Measurements from ENCODE around the gene KLHL17. TPM values are rescaled to one million over a fixed set of nuclear protein-coding genes. Genes with fewer than 3 reads are reported as not detected.

KLHL17 gene
- total RNA-seq, 1 donor from 2014 or later = 41.5 TPM

GRCh38 chr1:924656-925560 lies 35.5 kb upstream of the KLHL17 start:
- Mint-ChIP-seq H3K4me3 (no peak overlapping the region), H3K9me3 (no peaks in the 10 kb centered on the region), H3K27ac (ENCODE audit: unreplicated experiment) (no peak overlapping the region), H3K4me1 (peaks cover 15% of the 10 kb centered on the region), H3K36me3 (ENCODE audit: low read depth) (no peaks in the 10 kb centered on the region), H3K27me3 (ENCODE audit: low read depth) (peaks cover 83% of the 10 kb centered on the region)
- no peak for DNase-seq (ENCODE audit: low read depth, low spot score)
- TF ChIP-seq CTCF (conservative IDR thresholded peaks at IDR 0.05) = no peak

GRCh38 chr1:925561-926421 lies 34.6 kb upstream of the KLHL17 start:
- Mint-ChIP-seq H3K27me3 (ENCODE audit: low read depth) (peaks cover 83% of the 10 kb centered on the region), H3K4me1 (peaks cover 10% of the 10 kb centered on the region), H3K4me3 (peak overlapping the region; percentile 73), H3K9me3 (no peaks in the 10 kb centered on the region), H3K27ac (ENCODE audit: unreplicated experiment) (no peak overlapping the region), H3K36me3 (ENCODE audit: low read depth) (no peaks in the 10 kb centered on the region)
- TF ChIP-seq CTCF (conservative IDR thresholded peaks at IDR 0.05) = no peak
- no peak for DNase-seq (ENCODE audit: low read depth, low spot score)

- Mint-ChIP-seq H3K36me3 (ENCODE audit: low read depth) (no peaks in the 10 kb centered on the region), H3K27ac (ENCODE audit: unreplicated experiment) (no peak overlapping the region), H3K27me3 (ENCODE audit: low read depth) (peaks cover 85% of the 10 kb centered on the region), H3K4me1 (peaks cover 4% of the 10 kb centered on the region), H3K4me3 (no peak overlapping the region), H3K9me3 (no peaks in the 10 kb centered on the region)
- no peak for DNase-seq (ENCODE audit: low read depth, low spot score)
- no peak for TF ChIP-seq CTCF (conservative IDR thresholded peaks at IDR 0.05)
These were observed 33.1 kb upstream of the KLHL17 start for GRCh38 chr1:927234-927633.

- no peak for DNase-seq (ENCODE audit: low read depth, low spot score)
- TF ChIP-seq CTCF (conservative IDR thresholded peaks at IDR 0.05) = no peak
- Mint-ChIP-seq H3K27ac (ENCODE audit: unreplicated experiment) (no peak overlapping the region), H3K4me1 (peaks cover 4% of the 10 kb centered on the region), H3K27me3 (ENCODE audit: low read depth) (peaks cover 85% of the 10 kb centered on the region), H3K4me3 (no peak overlapping the region), H3K36me3 (ENCODE audit: low read depth) (no peaks in the 10 kb centered on the region), H3K9me3 (no peaks in the 10 kb centered on the region)
These were observed 32.6 kb upstream of the KLHL17 start for GRCh38 chr1:927748-928147.

GRCh38 chr1:928825-929661 lies 31.3 kb upstream of the KLHL17 start:
- no peak overlapping the region for H3K27ac Mint-ChIP-seq (ENCODE audit: unreplicated experiment)
- H3K27me3 Mint-ChIP-seq (ENCODE audit: low read depth) = peaks cover 88% of the 10 kb centered on the region
- no peak overlapping the region for H3K4me3 Mint-ChIP-seq
- no peaks in the 10 kb centered on the region for H3K36me3 Mint-ChIP-seq (ENCODE audit: low read depth)
- H3K4me1 Mint-ChIP-seq = no peaks in the 10 kb centered on the region
- no peak for TF ChIP-seq CTCF (conservative IDR thresholded peaks at IDR 0.05)
- no peaks in the 10 kb centered on the region for H3K9me3 Mint-ChIP-seq
- no peak for DNase-seq (ENCODE audit: low read depth, low spot score)
